Gastroesophageal sphincter (tissue), 3 donors: ENCODE results near the gene NPDC1.

ENCODE experiments used
- CTCF ChIP-seq, 4 experiments: fragments of 200-600 bp in 2 of 4; fragments of 450-650 bp in 2 of 4; sonication (generic) in 1 of 4; IDR thresholded peaks; one replicate each; pipeline ENCODE4 v1.5.1; 2017 to 2019; ENCODE audit warnings: antibody characterized with exemption in 4 of 4, mild to moderate bottlenecking in 2 of 4, moderate library complexity in 2 of 4
- POLR2A ChIP-seq, 2 donors: fragments of 450-650 bp; IDR thresholded peaks; one replicate each; pipeline ENCODE4 v1.6.1; 2017; ENCODE audit warnings: antibody characterized with exemption in 2 of 2, mild to moderate bottlenecking in 2 of 2, moderate library complexity in 1 of 2

GRCh38 chr9:137050570-137050969 is 4.6 kb upstream of the NPDC1 start:
- TF ChIP-seq POLR2A (IDR thresholded peaks at IDR 0.05) (no peak), CTCF (IDR thresholded peaks at IDR 0.05) (no peak)
